MV-4-11 (cell line): ENCODE results near the gene COPRS.
A peak's percentile ranks its signal among the peaks of the same experiment; 100 is the strongest.

Source experiments
- DNase-seq: peaks from one replicate; lab custom pipeline; 2025; lab: John Stamatoyannopoulos, UW

The COPRS gene, protein sequence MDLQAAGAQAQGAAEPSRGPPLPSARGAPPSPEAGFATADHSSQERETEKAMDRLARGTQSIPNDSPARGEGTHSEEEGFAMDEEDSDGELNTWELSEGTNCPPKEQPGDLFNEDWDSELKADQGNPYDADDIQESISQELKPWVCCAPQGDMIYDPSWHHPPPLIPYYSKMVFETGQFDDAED

DNA sequence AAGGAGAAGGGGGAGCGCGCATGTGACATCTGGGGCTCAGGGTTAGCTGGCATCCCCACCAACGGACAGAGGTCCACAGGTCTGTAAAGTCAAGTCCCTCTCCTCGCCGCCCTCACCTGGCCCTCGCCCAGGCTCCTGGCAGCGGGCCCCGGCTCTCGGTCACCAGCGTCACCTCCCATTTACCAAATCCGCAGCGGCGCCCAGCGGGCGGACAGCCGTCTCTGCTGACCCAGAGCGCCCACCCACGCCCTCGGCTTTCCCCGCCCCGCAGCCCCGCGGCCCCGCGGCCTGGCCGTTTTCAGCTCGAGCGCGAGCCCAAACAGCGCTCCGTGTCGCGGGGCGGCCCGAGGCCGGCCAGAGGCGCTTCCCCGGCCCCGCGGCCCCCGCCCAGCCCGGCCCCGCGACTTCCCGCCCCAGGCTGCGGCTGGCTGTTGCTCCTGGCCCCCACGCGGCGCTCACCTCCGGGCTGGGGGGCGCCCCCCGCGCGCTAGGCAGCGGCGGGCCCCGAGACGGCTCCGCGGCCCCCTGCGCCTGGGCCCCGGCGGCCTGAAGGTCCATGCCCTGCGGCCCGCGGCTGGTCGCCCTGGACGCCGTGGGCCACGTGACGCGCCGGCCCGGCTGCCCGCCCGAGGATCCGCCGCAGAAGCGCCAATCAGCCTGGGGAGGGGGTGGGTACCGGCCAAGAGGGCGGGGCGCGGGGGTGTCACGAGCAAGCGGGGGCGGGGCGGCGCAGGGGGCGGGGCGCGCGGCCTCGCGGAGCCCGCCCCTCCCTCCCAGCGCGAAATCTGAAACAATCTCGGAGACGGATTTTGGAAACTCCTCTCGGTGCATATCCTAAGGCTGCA lies at the start of gene COPRS:
Gene COPRS (minus strand): TSS at position 603 of the 845 bp plus-strand sequence. CDS start 45 bp downstream, at position 558.
- DNase-seq = peak; percentile 54

DNA sequence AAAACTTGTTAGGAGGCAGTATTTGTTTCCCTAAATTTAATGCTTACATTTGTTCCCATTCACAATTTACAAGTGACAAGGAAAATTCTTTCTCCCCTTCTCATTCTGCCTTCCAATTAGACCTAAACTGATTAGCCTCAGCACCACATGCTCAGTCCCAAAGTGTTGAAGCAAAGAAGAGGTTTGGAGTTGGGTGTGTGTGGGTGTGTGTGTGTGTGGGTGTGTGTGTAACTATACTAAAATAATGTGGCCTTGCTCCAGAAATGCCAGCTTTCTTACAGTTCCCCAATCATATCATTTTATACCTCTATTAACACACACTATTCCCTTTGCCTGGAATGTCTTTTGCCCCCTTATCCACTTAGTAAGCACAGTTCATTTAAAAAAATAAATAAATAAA lies 49.3 kb upstream of the COPRS start:
- no peak for DNase-seq

DNA sequence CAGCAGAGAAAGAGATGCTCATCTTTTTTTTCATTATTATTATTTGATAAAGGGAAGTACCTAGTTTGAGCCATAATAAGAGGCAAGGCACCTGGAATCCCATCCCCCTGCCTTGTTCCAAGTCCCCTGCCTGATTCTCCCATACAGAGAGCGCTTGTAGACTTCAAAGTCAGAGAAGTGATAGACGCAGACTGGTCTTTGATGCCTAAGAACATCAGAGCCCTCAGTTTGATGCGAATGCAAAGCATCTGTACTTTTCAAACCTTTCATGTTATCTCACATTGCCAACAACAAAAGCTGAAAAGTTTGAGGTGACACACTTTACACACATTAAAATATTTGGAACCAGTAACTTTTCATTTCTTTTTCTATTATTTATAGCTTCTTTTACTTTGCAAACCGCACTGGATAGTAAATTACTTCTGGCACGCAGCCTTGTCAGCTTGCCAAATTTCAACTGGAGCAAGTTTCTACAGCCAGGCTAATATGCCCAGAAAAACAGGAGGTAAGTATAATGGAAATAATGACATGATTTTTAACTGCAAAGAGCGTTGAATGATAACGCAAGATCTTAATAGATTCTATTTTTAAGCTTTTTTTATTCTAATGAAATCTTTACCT lies 48.4 kb upstream of the COPRS start:
- no peak for DNase-seq

DNA sequence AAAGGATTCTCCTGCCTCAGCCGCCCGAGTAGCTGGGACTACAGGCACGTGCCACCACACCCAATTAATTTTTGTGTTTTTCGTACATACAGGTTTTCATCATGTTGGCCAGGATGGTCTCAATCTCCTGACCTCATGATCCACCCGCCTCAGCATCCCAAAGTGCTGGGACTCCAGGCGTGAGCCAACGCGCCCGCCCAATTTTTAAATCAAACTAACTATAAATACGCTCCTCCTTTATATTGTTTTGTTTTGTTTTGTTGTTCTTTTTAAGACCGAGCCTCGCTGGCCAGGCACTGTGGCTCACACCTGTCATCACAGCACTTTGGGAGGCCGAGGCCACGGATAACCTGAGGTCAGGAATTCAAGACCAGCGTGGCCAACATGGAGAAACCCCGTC lies 44.4 kb upstream of the COPRS start:
- no peak for DNase-seq

DNA sequence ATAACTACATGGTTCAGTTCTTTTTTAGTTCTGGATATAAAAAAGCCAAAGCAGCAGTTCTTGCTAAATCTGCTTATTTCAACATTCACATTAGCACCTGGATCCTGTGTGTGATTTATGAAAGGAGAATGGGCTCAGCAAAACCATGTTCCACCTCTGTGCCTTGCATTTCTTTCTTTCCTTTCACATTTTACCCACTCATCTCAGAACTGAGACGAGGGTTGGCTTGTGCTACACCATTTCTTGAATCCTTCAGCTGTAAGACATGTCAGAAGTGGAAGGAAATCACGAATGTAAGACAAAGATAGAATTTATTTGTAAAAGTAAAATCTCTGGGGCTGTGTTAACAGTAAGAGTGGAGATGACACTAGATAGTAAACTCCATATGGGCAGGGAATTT lies 43.6 kb upstream of the COPRS start:
- no peak for DNase-seq

DNA sequence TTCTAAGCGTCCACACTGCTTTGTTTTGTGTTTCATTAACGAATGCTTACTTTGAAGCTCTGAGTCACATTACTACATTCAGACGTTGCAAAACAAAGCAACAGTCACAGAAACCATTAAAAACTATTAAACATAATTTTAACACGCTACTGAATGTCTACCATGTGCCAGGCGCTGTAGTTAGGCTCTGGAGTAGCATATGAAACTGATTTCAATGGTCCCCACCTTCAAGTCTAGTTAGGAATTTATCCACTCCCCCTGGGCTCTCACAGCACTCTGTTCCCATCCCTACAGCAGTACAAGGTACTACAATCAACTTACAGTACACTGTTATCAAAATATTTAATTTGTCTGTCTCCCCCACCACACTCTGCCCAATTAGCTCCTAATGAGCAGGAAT lies 41.8 kb upstream of the COPRS start:
- DNase-seq = peak; percentile 34

DNA sequence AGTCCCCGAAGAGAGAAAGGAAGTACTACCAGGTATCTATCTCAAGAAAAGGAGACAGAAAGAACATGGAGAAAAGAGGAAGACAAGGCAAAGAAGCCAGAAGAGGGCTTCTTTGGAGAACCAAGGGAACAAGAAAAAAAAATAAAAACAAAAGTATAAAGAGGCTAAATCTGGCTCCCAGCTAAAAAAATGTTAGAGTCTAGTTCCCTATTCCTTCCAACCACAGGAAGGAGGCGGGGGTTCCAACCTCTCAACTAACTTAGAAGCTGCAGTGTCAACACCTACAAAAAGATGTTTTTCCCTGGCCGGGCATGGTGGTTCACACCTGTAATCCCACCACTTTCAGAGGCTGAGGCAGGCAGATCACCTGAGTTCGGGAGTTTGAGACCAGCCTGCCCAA lies 29.1 kb upstream of the COPRS start:
- DNase-seq = peak; percentile 97

DNA sequence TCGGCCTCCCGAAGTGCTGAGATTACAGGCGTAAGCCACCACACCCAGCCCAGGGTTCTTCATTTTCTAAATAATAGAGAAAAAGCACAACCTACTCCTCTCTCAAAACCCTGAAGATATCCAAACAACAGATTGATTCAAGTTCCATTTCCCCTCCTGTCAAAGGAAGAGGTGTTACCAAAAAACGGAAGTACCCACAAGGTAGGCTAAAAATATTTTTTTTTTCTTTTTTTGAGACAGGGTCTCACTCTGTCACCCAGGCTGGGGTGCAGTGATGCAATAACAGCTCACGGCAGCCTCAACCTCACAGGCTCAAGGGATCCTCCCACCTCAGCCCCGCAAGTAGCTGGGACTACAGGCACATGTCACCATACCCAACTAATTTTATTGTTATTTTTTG lies 23.5 kb upstream of the COPRS start:
- DNase-seq = peak; percentile 33

DNA sequence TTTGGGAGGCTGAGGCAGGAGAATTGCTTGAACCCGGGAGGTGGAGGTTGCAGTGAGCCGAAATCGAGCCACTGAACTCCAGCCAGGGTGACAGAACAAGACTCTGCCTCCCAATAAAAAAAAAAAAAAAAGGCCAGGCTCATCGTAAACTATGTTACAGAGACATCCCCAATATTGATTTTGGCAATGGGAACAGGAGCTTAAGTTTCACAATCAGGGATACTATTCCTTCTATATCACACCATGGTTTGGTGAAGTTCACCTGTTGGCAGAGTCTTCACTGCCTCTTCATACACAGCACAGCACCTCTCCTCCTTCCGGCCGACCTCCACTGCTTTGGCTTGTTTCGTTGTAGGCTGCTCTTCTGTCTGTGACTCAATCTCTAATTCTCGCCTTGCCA lies 21.3 kb upstream of the COPRS start:
- no peak for DNase-seq

DNA sequence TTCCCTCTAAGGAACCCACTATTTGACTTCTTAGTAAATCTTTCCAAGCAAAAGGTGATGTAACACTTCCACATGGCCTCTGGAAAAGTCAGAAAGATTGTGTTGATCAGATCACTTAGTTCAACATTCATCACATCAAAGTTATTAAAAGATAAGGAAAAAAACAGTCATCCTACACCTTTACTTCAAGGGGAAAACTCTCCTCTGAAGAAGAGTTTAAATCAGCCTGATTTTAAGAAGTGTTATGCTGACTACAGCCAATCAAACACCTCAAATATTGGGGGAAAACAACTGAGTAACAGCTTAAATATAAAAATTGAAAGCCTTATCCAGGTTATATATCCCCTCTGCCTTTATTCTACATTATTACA lies 19.6 kb upstream of the COPRS start:
- DNase-seq = no peak

DNA sequence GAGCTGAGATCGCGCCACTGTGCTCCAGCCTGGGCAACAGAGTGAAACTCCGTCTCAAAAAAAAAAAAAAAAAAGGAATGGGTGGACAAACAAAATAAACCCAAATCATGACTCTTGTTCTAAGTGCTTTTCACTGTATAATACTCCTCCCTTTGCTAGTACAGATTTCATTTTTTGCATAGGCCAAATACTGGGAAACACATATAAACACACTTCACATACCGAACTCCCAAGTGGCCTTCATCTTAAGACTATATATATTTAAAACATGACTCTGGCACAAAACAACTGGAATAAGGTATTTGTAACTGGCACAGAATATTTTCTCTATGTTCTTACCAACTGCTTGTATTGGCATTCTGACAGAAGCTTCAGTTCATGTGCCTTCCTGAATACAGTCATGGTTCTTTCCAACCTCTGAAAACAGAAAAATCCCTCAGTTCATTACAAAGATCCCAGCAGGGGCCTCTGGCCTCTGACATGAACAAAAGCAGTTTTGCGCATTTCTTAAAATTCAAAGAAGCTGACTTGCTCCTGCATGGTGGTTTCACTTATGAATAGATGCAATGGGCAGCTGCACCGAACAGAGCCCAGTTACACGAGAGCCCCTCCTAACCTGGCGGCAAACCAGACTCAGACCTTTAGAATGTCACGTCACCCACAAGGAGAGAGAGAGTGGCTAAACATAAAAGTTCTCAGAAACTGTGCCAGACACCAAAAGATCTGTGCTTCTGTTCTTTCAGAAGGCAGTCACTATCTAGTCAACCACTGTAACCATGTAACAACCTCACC lies 19.1 kb upstream of the COPRS start:
- DNase-seq = no peak

DNA sequence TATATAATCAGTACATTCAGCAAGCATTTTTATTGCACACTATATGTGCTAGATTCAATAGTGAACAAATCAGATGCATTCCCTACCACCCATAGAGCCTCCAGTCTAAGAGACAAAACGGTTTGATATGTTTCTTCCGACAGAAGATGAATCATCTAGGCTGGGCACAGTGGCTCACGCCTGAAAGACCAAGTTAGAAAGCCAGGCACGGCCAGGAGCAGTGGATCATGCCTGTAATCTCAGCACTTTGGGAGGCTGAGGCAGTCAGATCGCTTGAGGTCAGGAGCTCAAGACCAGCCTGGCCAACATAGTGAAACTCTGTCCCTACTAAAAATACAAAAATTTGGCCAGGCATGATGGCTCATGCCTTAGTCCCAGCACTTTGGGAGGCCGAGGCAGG lies 18.3 kb upstream of the COPRS start:
- no peak for DNase-seq

DNA sequence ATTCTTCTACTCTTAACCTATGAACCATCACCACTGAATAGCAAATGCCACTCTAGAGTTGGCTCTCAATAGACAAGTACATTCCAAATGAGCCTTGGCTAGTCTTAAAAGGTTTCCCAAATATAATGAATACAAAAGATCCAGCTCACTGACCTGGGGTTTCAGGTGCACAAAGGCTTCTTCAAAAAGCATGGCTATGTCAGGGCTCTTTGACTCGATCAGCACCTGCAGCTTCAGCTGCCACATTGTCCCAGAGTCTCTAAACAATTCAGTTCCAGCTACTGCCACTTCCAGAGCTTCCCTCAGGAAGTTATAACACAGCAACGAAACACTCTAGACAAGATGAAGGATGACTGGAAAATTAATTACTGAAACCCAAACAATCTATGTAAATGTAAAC lies 16.0 kb upstream of the COPRS start:
- no peak for DNase-seq

DNA sequence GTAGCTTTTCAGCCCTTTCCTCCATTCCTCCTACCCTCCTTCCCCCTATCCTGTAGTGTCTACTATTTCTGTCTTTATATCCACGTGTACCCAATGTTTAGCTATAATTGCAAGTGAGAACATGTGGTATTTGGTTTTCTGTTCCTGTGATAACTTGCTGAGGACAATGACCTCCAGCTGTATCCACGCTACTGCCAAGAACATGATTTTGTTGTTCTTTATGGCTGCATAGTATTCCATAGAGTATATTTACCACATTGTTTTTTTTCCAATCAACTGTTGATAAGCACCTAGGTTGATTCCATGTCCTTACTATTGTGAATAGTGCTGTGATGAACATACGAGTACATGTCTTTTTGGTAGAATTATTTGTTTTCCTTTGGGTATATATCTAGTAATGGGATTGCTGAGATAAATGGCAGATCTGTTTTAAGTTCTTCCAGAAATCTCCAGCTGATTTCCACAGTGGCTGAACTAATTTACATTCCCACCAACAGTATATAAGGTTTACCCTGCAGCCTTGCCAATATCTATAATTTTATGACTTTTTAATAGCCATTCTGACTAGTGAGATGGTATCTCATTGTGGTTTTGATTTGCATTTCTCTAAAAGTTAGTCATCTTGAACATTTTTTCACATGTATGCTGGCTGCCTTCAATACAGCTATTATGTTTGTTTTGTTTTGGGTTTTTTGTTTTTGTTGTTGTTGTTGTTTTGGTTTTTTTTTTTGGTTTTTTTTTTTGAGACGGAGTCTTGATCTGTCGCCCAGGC lies 10.9 kb upstream of the COPRS start:
- no peak for DNase-seq

DNA sequence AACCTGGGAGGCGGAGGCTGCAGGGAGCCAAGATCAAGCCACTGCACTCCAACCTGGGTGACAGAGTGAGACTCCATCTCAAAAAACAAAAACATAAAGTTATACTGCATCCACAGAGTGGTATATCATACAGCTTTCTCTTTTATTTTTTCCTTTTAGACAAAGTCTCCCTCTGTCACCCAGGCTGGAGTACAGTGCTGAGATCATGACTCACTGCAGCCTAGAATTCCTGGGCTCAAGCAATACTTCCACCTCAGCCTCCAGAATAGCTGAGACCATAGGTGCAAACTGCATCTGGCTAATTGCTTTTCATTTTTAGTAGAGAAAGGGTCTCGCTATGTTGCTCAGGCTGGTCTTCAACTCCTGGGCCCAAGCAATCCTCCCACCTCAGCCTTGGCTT lies 10.0 kb upstream of the COPRS start:
- DNase-seq = no peak

DNA sequence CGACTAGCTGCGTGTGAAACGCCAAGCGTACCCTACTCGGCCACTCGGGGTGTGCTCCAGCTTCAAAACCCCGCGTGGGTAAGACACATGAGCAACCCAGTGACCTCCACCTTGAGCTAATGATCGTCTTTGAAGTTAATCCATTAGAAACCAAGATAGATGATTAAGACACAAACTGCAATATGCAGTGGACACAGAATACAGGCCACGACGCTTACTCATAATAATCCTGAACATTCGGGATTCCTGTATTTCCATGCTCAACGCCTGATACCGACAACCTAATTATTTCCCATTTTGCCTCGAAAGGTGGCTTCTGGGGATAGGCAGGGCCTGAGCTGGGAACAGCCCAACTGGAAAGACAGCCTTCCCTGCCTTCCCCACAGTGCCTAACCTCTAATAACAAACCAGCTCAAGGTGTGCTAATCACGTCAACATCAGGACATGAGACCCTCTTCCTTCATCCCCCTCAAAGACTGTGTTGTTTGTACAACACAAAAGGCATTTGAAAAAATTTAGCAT lies 504 bp upstream of the COPRS start:
- no peak for DNase-seq

DNA sequence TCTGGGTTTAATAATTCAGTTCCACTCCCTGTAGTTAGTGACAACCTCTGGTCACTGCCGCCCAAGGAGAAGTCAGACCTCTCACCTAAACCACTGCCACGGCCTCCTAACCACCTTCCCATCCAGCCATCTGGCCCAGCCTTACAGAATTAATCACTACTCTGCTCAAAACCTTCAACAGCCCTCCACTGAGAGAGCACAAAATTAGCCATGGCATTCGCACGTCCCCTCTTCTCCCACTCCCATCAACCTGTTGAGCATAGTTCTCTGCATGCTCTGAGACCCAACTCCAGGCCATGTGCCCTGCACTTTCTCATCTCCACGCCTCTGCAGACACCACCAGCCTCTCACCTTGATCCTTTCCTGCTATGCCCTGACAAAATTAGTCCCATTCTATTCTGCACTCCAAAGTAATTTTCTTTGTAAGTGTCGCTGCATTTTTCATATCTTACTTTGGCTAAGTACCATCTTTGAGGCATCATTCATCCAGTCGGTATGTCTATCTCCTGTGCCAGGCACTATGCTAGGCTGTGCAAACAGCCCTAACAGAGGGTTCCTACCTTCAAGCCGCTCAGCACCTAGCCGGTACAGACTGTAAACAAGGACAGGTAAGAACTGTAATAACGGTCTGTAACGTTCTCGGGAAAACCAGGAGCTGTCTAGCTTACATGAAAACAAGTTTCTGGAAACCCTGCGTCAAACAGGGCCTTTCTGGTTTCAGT lies 963 bp downstream of the COPRS start:
- peak; percentile 19 for DNase-seq

DNA sequence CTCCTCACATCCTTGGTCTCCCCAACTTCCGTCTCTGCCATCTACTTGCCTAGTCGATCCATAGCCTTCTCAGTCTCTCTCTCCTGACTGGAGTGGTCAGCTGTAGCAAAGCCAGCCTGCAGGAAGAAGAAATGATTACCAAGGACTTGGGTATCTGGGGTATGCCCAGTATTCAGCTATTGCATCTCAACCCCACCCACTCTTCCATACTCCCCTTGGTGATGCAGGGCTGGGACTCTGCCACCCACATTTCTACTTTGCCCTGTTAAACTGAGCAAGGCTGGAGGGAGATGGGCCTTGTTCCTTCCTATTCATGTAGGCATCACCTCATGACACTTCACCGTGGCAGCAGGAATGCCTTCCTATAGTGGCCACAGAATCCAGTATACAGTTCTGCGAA lies 2.3 kb downstream of the COPRS start:
- no peak for DNase-seq

DNA sequence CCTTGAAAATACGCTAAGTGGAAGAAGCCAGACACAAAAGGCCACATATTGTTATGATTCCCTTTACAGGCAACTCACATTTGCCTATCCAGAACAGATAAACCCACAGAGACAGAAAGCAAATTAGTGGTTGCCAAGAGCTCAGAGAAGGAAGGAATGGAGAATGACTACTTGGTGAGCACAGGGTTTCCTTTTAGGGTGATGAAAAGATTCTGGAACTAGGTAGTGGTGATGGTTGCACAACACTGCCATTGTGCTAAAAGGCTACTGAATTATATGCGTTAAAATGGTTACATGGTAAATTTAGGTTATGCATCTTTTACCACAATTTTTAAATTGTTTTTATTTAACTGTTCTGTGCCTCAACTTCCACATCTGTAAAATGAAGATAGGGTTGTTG lies 4.4 kb downstream of the COPRS start:
- peak; percentile 68 for DNase-seq

DNA sequence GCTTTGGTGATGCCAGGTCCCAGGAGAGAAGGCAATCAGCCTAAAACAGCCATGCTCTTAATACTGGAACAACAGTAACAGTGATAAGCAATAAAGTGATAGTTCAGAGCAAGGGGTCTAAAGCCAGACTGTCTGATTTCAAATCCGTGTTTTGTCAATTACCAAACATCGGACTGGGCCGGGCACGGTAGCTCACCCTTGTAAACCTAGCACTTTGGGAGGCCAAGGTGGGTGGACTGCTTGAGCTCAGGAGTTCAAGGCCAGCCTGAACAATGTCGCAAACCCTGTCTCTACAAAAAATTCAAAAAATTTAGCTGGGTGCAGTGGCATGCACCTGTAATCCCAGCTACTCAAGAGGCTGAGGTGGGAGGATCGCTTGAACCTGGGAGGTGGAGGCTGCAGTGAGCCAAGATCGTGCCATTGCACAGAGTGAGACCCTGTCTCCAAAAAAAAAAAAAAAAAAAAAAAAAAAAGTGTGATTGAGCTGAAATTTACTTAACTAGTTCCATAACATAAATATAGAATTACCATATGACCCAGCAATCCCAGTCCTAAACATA lies 5.1 kb downstream of the COPRS start:
- no peak for DNase-seq

DNA sequence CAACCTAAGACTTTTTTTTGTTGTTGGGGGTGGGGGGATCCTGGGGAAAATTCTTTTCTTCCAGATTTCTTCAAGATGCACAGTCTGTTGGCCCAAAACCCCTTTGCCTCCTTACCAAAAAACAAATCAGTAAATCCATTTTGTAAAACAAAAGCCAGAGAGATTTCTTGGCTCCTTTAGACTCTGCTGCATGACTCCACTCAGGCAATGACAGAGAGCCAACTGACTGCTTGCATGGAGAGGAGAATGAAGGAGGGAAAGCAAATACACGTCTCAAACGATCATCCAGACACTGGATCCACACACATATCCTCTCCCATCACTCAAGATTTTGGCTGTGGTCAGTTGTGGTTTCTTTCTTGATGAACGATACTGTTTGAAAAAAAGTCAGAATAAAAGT lies 13.8 kb downstream of the COPRS start:
- DNase-seq = no peak
